Activated naive CD8-positive, alpha-beta T cell (primary cell): ENCODE measurements around the gene EMC9.
A peak's percentile ranks its signal among the peaks of the same experiment; 100 is the strongest.

Source experiments
- H3K27ac Mint-ChIP-seq: one replicate; pipeline ENCODE4 v1.8.0; 2021; ENCODE audit warnings: mixed read lengths
- H3K27me3 Mint-ChIP-seq: one replicate; pipeline ENCODE4 v1.8.0; 2021; ENCODE audit warnings: mixed read lengths
- H3K36me3 Mint-ChIP-seq: one replicate; pipeline ENCODE4 v1.8.0; 2021; ENCODE audit warnings: mixed read lengths
- H3K4me1 Mint-ChIP-seq: one replicate; pipeline ENCODE4 v1.8.0; 2021; ENCODE audit warnings: low read depth, mixed read lengths
- H3K4me3 Mint-ChIP-seq: one replicate; pipeline ENCODE4 v1.8.0; 2021; ENCODE audit warnings: mild to moderate bottlenecking, mixed read lengths
- H3K9me3 Mint-ChIP-seq: one replicate; pipeline ENCODE4 v1.8.0; 2021; ENCODE audit warnings: low read depth, mixed read lengths

Gene EMC9

GRCh38 chr14:24179961-24180796, 38.8 kb upstream of the EMC9 start:
- H3K9me3 Mint-ChIP-seq: no peaks in the 10 kb centered on the region
- no peak overlapping the region for H3K4me3 Mint-ChIP-seq
- H3K27me3 Mint-ChIP-seq: no peaks in the 10 kb centered on the region
- H3K4me1 Mint-ChIP-seq: peaks cover 3% of the 10 kb centered on the region
- H3K27ac Mint-ChIP-seq: no peak overlapping the region
- no peaks in the 10 kb centered on the region for H3K36me3 Mint-ChIP-seq

- Mint-ChIP-seq H3K4me1 (peaks cover 6% of the 10 kb centered on the region), H3K27me3 (no peaks in the 10 kb centered on the region), H3K36me3 (no peaks in the 10 kb centered on the region), H3K9me3 (no peaks in the 10 kb centered on the region), H3K4me3 (no peak overlapping the region), H3K27ac (peak overlapping the region; percentile 43)
Observed at GRCh38 chr14:24179294-24179960, 38.0 kb upstream of the EMC9 start.

DNA sequence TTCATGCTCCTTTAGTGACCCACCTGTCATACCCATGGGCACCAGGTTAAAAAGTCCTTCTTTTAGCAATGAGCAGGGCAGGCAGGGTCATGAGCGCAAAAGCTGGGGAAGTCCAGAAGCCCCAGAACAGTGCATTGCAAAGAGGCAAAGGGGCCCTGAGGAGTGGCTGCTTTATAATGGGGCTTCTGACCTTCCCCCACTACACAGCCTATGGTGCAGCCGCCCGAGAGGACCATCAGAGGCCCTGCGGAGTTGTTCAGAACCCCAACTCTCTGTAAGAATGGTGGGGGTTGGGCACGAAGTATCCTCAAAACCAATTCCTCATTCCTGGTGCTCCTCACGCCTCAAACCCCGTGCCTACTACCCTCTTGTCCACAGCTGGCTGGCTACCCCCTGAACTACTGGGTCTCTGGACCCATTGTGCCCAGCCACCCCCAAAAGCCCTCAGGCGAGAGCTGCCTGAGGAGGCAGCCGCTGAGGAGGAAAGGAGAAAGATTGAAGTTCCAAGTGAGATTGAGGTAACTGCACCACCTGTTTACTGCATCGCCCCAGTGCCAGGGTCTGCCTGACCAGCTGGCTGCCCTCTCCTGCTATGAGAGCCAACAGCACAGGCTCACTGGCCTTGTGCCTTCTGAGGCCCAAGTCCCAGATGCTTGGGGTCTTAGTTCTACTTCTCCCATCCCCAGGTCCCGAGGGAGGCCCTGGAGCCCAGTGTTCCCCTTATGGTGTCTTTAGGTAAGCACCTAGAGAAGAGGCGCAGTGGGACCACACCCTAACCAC, 37.2 kb upstream of the EMC9 start:
- H3K36me3 Mint-ChIP-seq: no peaks in the 10 kb centered on the region
- H3K27ac Mint-ChIP-seq: no peak overlapping the region
- H3K27me3 Mint-ChIP-seq: no peaks in the 10 kb centered on the region
- H3K9me3 Mint-ChIP-seq: no peaks in the 10 kb centered on the region
- H3K4me3 Mint-ChIP-seq: no peak overlapping the region
- peaks cover 6% of the 10 kb centered on the region for H3K4me1 Mint-ChIP-seq

GRCh38 chr14:24177891-24178290, 36.5 kb upstream of the EMC9 start:
- no peaks in the 10 kb centered on the region for H3K36me3 Mint-ChIP-seq

DNA sequence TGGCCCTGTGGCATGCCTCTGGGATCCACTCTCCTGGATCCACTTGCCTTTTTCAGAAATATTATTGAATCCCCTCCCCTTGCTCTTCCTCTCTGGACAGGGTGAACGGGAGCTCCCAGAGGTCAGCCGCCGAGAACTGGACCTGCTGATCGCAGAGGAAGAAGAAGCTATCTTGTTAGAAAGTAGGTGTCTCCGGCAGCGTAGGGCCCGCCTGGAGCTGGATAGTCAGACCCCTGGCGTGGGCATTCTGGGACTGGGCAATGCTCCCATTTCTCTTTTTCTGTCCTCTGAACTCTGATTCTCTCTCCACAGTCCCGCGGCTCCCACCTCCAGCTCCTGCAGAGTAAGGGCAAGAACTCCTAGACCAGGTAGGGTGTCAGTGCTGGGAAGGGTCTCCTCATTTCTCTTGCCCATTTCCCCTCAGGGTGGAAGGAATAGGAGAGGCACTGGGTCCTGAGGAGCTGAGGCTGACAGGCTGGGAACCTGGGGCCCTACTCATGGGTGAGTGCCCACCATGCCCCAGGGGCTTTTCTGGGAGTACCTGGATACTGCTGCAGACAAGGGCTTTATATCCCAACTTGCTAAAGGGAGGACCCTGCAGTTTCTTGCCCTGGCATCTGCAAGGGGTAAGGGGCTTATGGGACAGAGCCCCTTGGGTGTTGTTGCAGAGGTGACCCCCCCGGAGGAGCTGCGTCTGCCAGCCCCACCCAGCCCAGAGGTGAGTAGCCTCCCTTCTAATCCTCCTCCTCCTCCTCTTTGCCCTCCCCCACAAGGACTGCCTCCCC, 35.8 kb upstream of the EMC9 start:
- Mint-ChIP-seq H3K9me3 (no peaks in the 10 kb centered on the region), H3K27me3 (no peaks in the 10 kb centered on the region), H3K27ac (peak overlapping the region; percentile 37), H3K4me3 (no peak overlapping the region), H3K4me1 (peaks cover 10% of the 10 kb centered on the region), H3K36me3 (no peaks in the 10 kb centered on the region)

More at GRCh38 chr14:24177891-24178290, 36.5 kb upstream of the EMC9 start:
- Mint-ChIP-seq H3K9me3 (no peaks in the 10 kb centered on the region), H3K4me1 (peaks cover 7% of the 10 kb centered on the region), H3K27me3 (no peaks in the 10 kb centered on the region), H3K27ac (no peak overlapping the region), H3K4me3 (no peak overlapping the region)

DNA sequence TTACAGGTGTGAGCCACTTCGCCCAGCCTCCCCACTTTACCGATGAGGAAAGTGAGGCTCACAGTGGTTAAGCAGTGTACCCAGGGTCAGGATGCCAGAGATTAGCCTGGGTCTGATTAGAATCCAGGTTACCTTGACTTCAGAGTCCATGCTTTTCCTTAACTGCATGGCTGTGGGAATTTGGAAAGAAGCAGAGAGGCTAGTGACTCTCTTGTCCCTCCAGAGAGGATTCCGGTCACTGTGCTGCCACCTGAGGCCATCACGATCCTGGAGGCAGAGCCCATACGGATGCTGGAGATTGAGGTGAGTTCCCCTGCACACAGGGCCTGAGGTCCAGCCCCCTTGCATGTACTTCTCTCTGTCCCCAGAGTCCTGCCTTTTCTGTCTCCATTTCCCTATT, 35.2 kb upstream of the EMC9 start:
- H3K4me3 Mint-ChIP-seq: no peak overlapping the region

DNA sequence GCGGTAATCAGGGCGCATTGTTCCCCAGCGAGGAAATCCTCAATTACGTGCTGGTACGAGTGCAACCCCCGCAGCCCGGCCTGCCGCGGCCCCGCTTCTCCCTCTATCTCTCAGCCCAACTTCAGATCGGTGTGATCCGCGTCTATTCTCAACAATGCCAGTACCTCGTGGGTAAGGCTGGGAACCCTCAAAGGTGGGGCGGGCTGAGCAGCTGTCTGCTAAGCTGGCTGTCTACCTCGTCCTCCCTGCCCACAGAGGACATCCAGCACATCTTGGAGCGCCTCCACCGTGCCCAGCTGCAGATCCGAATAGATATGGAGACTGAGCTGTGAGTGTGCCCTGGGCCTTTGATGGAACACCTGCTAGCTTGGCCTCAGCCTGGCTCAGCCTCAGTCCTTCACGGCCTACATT, 31.5 kb upstream of the EMC9 start:
- peak overlapping the region; percentile 58 for H3K4me3 Mint-ChIP-seq
- H3K9me3 Mint-ChIP-seq: no peaks in the 10 kb centered on the region
- peaks cover 5% of the 10 kb centered on the region for H3K36me3 Mint-ChIP-seq
- peaks cover 20% of the 10 kb centered on the region for H3K4me1 Mint-ChIP-seq
- no peaks in the 10 kb centered on the region for H3K27me3 Mint-ChIP-seq
- H3K27ac Mint-ChIP-seq: peak overlapping the region; percentile 34

More for the DNA sequence above, 35.2 kb upstream of the EMC9 start:
- no peaks in the 10 kb centered on the region for H3K27me3 Mint-ChIP-seq
- peaks cover 11% of the 10 kb centered on the region for H3K4me1 Mint-ChIP-seq
- peak overlapping the region; percentile 37 for H3K27ac Mint-ChIP-seq
- no peaks in the 10 kb centered on the region for H3K9me3 Mint-ChIP-seq
- no peaks in the 10 kb centered on the region for H3K36me3 Mint-ChIP-seq

- Mint-ChIP-seq H3K27ac (peak overlapping the region; percentile 70), H3K27me3 (no peaks in the 10 kb centered on the region), H3K9me3 (no peaks in the 10 kb centered on the region), H3K36me3 (peaks cover 5% of the 10 kb centered on the region), H3K4me3 (peak overlapping the region; percentile 83), H3K4me1 (peaks cover 24% of the 10 kb centered on the region)
Observed at GRCh38 chr14:24172261-24172860, 31.0 kb upstream of the EMC9 start.

GRCh38 chr14:24171422-24172260, 30.2 kb upstream of the EMC9 start, which contains the start of gene REC8:
Gene REC8, plus strand, starts transcription at chr14:24172080. Its CDS starts 473 bp downstream, at chr14:24172553.
- Mint-ChIP-seq H3K36me3 (peaks cover 5% of the 10 kb centered on the region), H3K27ac (peak within 1 kb of the TSS; percentile 70), H3K27me3 (no peaks in the 10 kb centered on the region), H3K4me1 (peaks cover 25% of the 10 kb centered on the region), H3K4me3 (peak within 1 kb of the TSS; percentile 83), H3K9me3 (no peaks in the 10 kb centered on the region)

DNA sequence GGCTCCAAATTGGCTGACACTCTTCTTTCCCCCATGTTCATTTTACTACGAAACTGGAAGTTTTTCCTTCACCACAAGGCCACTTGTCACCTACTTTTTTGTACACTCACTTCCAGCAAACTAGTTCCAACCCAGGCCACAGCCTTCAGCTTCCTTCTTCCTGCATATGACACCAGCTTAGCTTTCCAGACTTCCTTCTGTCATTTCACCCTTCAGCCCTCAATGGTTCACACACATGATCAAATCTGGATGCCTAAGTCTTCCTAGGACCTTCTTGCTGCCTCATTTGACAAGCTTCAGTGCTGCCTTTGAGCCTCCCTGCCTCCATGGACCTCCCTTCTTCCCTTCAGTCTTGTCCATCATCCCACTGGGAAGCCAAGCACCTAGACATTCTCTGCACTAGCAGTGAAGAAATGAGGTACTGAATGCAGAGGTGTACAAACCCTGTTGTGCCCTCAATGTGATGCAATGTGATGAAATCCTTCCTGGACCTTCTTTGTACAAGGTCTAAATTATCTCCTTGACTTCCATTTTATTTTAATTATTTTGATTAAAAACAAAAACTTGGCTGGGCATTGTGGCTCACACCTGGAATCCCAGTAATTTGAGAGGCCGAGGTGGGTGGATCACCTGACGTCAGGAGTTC, 26.2 kb upstream of the EMC9 start:
- peaks cover 47% of the 10 kb centered on the region for H3K4me1 Mint-ChIP-seq
- H3K36me3 Mint-ChIP-seq: peaks cover 11% of the 10 kb centered on the region
- H3K27ac Mint-ChIP-seq: peak overlapping the region; percentile 79
- H3K4me3 Mint-ChIP-seq: no peak overlapping the region
- H3K9me3 Mint-ChIP-seq: no peaks in the 10 kb centered on the region
- no peaks in the 10 kb centered on the region for H3K27me3 Mint-ChIP-seq

- no peak overlapping the region for H3K4me3 Mint-ChIP-seq
- no peaks in the 10 kb centered on the region for H3K27me3 Mint-ChIP-seq
- H3K36me3 Mint-ChIP-seq: peaks cover 18% of the 10 kb centered on the region
- peak overlapping the region; percentile 34 for H3K27ac Mint-ChIP-seq
- peaks cover 56% of the 10 kb centered on the region for H3K4me1 Mint-ChIP-seq
- no peaks in the 10 kb centered on the region for H3K9me3 Mint-ChIP-seq
Observed at GRCh38 chr14:24165785-24166184, 24.4 kb upstream of the EMC9 start.

GRCh38 chr14:24164518-24164991, 23.2 kb upstream of the EMC9 start:
- Mint-ChIP-seq H3K4me1 (peaks cover 60% of the 10 kb centered on the region), H3K27me3 (no peaks in the 10 kb centered on the region), H3K36me3 (peaks cover 18% of the 10 kb centered on the region), H3K27ac (peak overlapping the region; percentile 100), H3K4me3 (peak overlapping the region; percentile 65), H3K9me3 (no peaks in the 10 kb centered on the region)

DNA sequence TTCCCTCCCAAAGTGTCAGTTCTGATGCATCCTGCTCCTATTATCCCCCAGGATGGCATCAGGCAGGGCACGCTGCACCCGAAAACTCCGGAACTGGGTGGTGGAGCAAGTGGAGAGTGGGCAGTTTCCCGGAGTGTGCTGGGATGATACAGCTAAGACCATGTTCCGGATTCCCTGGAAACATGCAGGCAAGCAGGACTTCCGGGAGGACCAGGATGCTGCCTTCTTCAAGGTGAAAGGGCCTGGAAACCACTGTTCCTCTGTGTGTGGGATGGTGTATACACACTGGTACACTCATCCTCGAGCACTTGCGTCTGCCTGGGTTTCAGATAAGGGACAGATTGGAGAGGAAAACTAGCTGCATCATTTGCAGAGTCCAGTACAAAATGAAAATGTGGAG, 20.7 kb upstream of the EMC9 start:
- Mint-ChIP-seq H3K27ac (peak overlapping the region; percentile 100), H3K27me3 (no peaks in the 10 kb centered on the region), H3K36me3 (peaks cover 13% of the 10 kb centered on the region), H3K4me1 (peaks cover 50% of the 10 kb centered on the region), H3K4me3 (peak overlapping the region; percentile 99), H3K9me3 (no peaks in the 10 kb centered on the region)
